Uterus (tissue), 4 donors: ENCODE measurements around the gene KDF1. TPM values are rescaled to one million over a fixed set of nuclear protein-coding genes. Genes with fewer than 3 reads are reported as not detected.

Experiments
- DNase-seq, 2 donors: peaks; one replicate each; pipeline ENCODE4 v3.0.0-alpha.2; 2019 to 2020
- H3K27ac ChIP-seq, 2 donors: fragments of 200-600 bp; sonication (generic); 1 replicate in 1 of 2; 2 replicates in 1 of 2; pipeline ENCODE4 v1.5.1; 2016 to 2018
- H3K27me3 ChIP-seq, 2 donors: fragments of 200-600 bp; sonication (generic); one replicate each; pipeline ENCODE4 v1.5.1; 2018 to 2019; ENCODE audit warnings: control low read depth in 1 of 2
- H3K36me3 ChIP-seq, 2 donors: fragments of 200-600 bp; sonication (generic); one replicate each; pipeline ENCODE4 v1.5.1; 2019; ENCODE audit warnings: control low read depth in 1 of 2
- H3K4me1 ChIP-seq, 2 donors: fragments of 200-600 bp; sonication (generic); one replicate each; pipeline ENCODE4 v1.5.1; 2018 to 2019; ENCODE audit warnings: control low read depth in 1 of 2
- H3K4me3 ChIP-seq, 2 donors: fragments of 200-600 bp; sonication (generic); 1 replicate in 1 of 2; 2 replicates in 1 of 2; pipeline ENCODE4 v1.5.1; 2018 to 2019; ENCODE audit warnings: mild to moderate bottlenecking in 1 of 2
- H3K9me3 ChIP-seq, 2 donors: fragments of 200-600 bp; sonication (generic); one replicate each; pipeline ENCODE4 v1.5.1; 2019; ENCODE audit warnings: control low read depth in 1 of 2
- CTCF ChIP-seq, 4 experiments: fragments of 200-600 bp in 2 of 4; fragments of 450-650 bp in 2 of 4; sonication (generic) in 2 of 4; IDR thresholded peaks; one replicate each; pipeline ENCODE4 v1.5.1; 2016 to 2019; ENCODE audit warnings: antibody characterized with exemption in 4 of 4, mild to moderate bottlenecking in 2 of 4, moderate library complexity in 1 of 4
- POLR2A ChIP-seq, 2 donors: fragments of 450-650 bp; IDR thresholded peaks; one replicate each; pipeline ENCODE4 v1.6.1; 2016; ENCODE audit warnings: antibody characterized with exemption in 2 of 2, mild to moderate bottlenecking in 1 of 2, moderate library complexity in 1 of 2
- intact Hi-C: fragments of 100-400 bp; cut with DNase I; formaldehyde crosslinking; loops from one replicate; pipeline ENCODE4 v1.15.1; 2023; ENCODE audit warnings: low total_unique reads
- total RNA-seq, 4 donors: library from RNA; depleted of rRNA in 3 of 4; stranded (reverse); fragments of >200 nt in 3 of 4; gene quantifications; one replicate each; pipeline versions ENCODE4 v1.1.0 to v1.2.4, GENCODE V29; 2014 to 2023
- donor health status: DM: yes; HTN: yes; CAD: no.

The KDF1 gene
- total RNA-seq, 4 donors from 2014 or later = 1.9 TPM; not detected in 3

- no peak for DNase-seq
- peaks cover 0 to 9% of the 10 kb centered on the region in 2 donors for H3K4me1 ChIP-seq
- intact Hi-C loops = no loop called here
- no peak overlapping the region for H3K27ac ChIP-seq
- TF ChIP-seq POLR2A (IDR thresholded peaks at IDR 0.05) (no peak), CTCF (IDR thresholded peaks at IDR 0.05) (no peak)
- H3K36me3 ChIP-seq = no peaks in the 10 kb centered on the region
- no peaks in the 10 kb centered on the region for H3K9me3 ChIP-seq
- peaks cover 11 to 34% of the 10 kb centered on the region in 2 donors for H3K27me3 ChIP-seq
- no peak overlapping the region for H3K4me3 ChIP-seq
Measured at GRCh38 chr1:26956321-26956720, 3.9 kb downstream of the KDF1 start.

- no peaks in the 10 kb centered on the region for H3K9me3 ChIP-seq
- H3K27me3 ChIP-seq = peaks cover 0 to 18% of the 10 kb centered on the region in 2 donors
- intact Hi-C loops = no loop called here
- DNase-seq = no peak
- no peak overlapping the region for H3K4me3 ChIP-seq
- no peaks in the 10 kb centered on the region for H3K4me1 ChIP-seq
- TF ChIP-seq CTCF (IDR thresholded peaks at IDR 0.05) (no peak), POLR2A (IDR thresholded peaks at IDR 0.05) (no peak)
- H3K36me3 ChIP-seq = no peaks in the 10 kb centered on the region
- no peak overlapping the region for H3K27ac ChIP-seq
Measured at GRCh38 chr1:26953374-26953773, 6.9 kb downstream of the KDF1 start.

- peaks cover 0 to 8% of the 10 kb centered on the region in 2 donors for H3K27me3 ChIP-seq
- intact Hi-C loops = no loop called here
- H3K9me3 ChIP-seq = no peaks in the 10 kb centered on the region
- no peak overlapping the region for H3K4me3 ChIP-seq
- H3K36me3 ChIP-seq = no peaks in the 10 kb centered on the region
- no peak for DNase-seq
- H3K27ac ChIP-seq = no peak overlapping the region
- TF ChIP-seq CTCF (IDR thresholded peaks at IDR 0.05) (no peak), POLR2A (IDR thresholded peaks at IDR 0.05) (no peak)
- no peaks in the 10 kb centered on the region for H3K4me1 ChIP-seq
Measured at GRCh38 chr1:26951821-26952497, 8.3 kb downstream of the KDF1 start.

- H3K36me3 ChIP-seq = no peaks in the 10 kb centered on the region
- H3K9me3 ChIP-seq = no peaks in the 10 kb centered on the region
- no peak for TF ChIP-seq CTCF (IDR thresholded peaks at IDR 0.05)
- no peak for TF ChIP-seq POLR2A (IDR thresholded peaks at IDR 0.05)
- intact Hi-C loops = no loop called here
- peaks cover 0 to 3% of the 10 kb centered on the region in 2 donors for H3K27me3 ChIP-seq
- H3K27ac ChIP-seq = no peak overlapping the region
- no peak overlapping the region for H3K4me3 ChIP-seq
- H3K4me1 ChIP-seq = no peaks in the 10 kb centered on the region
- DNase-seq = no peak
Measured at GRCh38 chr1:26951216-26951615, 9.1 kb downstream of the KDF1 start.

- no peaks in the 10 kb centered on the region for H3K9me3 ChIP-seq
- no peak for TF ChIP-seq CTCF (IDR thresholded peaks at IDR 0.05)
- TF ChIP-seq POLR2A (IDR thresholded peaks at IDR 0.05) = no peak
- H3K4me1 ChIP-seq = no peaks in the 10 kb centered on the region
- H3K36me3 ChIP-seq = no peaks in the 10 kb centered on the region
- no peak overlapping the region for H3K4me3 ChIP-seq
- H3K27me3 ChIP-seq = peaks cover 0 to 3% of the 10 kb centered on the region in 2 donors
- no peak overlapping the region for H3K27ac ChIP-seq
- intact Hi-C loops = no loop called here
- DNase-seq = no peak
Measured at GRCh38 chr1:26950602-26951001, 9.7 kb downstream of the KDF1 start.
